Muscle layer of colon (tissue), 2 donors: Measurements from ENCODE around the gene AP2M1.
A peak's percentile ranks its signal among the peaks of the same experiment; 100 is the strongest.
"Not testable (repeated sequence)": the region's sequence is repeated elsewhere in the genome, so short reads cannot be mapped to it uniquely, and the experiment has no call there.

Experiments
- H3K27ac ChIP-seq: one replicate; pipeline ENCODE4 v1.7.0; 2013; ENCODE audit warnings: low read depth, mild to moderate bottlenecking, low read length, moderate library complexity
- H3K27me3 ChIP-seq, 2 donors: one replicate each; pipeline ENCODE4 v1.7.0; 2013; ENCODE audit warnings: low read length in 2 of 2, mild to moderate bottlenecking in 2 of 2; ENCODE audit not compliant: insufficient read depth in 2 of 2, control insufficient read depth in 1 of 2
- H3K36me3 ChIP-seq: one replicate; pipeline ENCODE4 v1.7.0; 2013; ENCODE audit warnings: mild to moderate bottlenecking, low read length; ENCODE audit not compliant: insufficient read depth
- H3K4me1 ChIP-seq: one replicate; pipeline ENCODE4 v1.7.0; 2013; ENCODE audit warnings: mild to moderate bottlenecking, low read length; ENCODE audit not compliant: insufficient read depth
- H3K4me3 ChIP-seq, 2 donors: one replicate each; pipeline ENCODE4 v1.7.0; 2013; ENCODE audit warnings: low read length in 2 of 2, low read depth in 1 of 2, mild to moderate bottlenecking in 1 of 2, moderate library complexity in 1 of 2
- H3K9ac ChIP-seq: one replicate; pipeline ENCODE4 v1.7.0; 2013; ENCODE audit warnings: low read length
- H3K9me3 ChIP-seq: one replicate; pipeline ENCODE4 v1.7.0; 2013; ENCODE audit warnings: mild to moderate bottlenecking, low read length
- donor health status: abdominal sarcoma.
- donor health status: Adenocarcinoma of cecum.

Gene AP2M1

GRCh38 chr3:184160456-184160855, 14.2 kb upstream of the AP2M1 start:
- H3K36me3 ChIP-seq: peaks cover 25% of the 10 kb centered on the region
- peak overlapping the region; percentile 11 for H3K9ac ChIP-seq
- no peaks in the 10 kb centered on the region for H3K27me3 ChIP-seq
- H3K27ac ChIP-seq: peak overlapping the region; percentile 79
- H3K4me1 ChIP-seq: peaks cover 66% of the 10 kb centered on the region
- H3K9me3 ChIP-seq: no peaks in the 10 kb centered on the region
- H3K4me3 ChIP-seq: peak overlapping the region in 1 of 2 donors; percentile 11

- H3K27me3 ChIP-seq, H3K9ac ChIP-seq, H3K9me3 ChIP-seq, H3K4me3 ChIP-seq, H3K27ac ChIP-seq: not testable (repeated sequence)
- Histone ChIP-seq H3K36me3 (peaks cover 47% of the 10 kb centered on the region), H3K4me1 (peaks cover 57% of the 10 kb centered on the region)
Measured at GRCh38 chr3:184162571-184163070, 12.0 kb upstream of the AP2M1 start.

GRCh38 chr3:184164648-184165330, 9.9 kb upstream of the AP2M1 start:
- Histone ChIP-seq H3K36me3 (peaks cover 63% of the 10 kb centered on the region), H3K4me3 (no peak overlapping the region), H3K27me3 (no peaks in the 10 kb centered on the region), H3K4me1 (peaks cover 47% of the 10 kb centered on the region), H3K9ac (no peak overlapping the region), H3K9me3 (no peaks in the 10 kb centered on the region), H3K27ac (no peak overlapping the region)

GRCh38 chr3:184165543-184165942, 9.1 kb upstream of the AP2M1 start:
- Histone ChIP-seq H3K27me3 (no peaks in the 10 kb centered on the region), H3K9me3 (no peaks in the 10 kb centered on the region), H3K27ac (no peak overlapping the region), H3K4me1 (peaks cover 42% of the 10 kb centered on the region), H3K36me3 (peaks cover 65% of the 10 kb centered on the region), H3K9ac (no peak overlapping the region), H3K4me3 (no peak overlapping the region)

DNA sequence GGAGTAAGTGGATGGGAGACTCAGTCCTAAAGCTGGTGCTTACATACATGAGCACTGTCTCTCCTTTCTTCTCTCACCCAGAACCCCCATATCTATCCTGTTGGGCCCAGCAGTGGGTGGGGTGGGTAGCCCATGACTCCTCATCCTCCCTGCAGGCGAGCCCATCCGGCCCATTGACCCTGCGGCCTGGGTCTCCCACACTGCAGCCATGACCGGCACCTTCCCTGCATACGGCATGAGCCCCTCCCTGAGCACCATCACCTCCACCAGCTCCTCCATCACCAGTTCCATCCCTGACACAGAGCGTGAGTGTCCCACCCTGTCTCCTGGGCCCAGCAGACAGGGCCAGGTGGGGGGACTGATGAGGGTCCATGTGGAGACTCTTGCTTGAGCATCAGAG, 8.0 kb upstream of the AP2M1 start:
- Histone ChIP-seq H3K4me1 (peaks cover 30% of the 10 kb centered on the region), H3K27ac (no peak overlapping the region), H3K36me3 (peaks cover 76% of the 10 kb centered on the region), H3K27me3 (no peaks in the 10 kb centered on the region), H3K4me3 (no peak overlapping the region), H3K9me3 (no peaks in the 10 kb centered on the region), H3K9ac (no peak overlapping the region)

GRCh38 chr3:184167786-184168185, 6.9 kb upstream of the AP2M1 start:
- peaks cover 87% of the 10 kb centered on the region for H3K36me3 ChIP-seq
- no peak overlapping the region for H3K27ac ChIP-seq

DNA sequence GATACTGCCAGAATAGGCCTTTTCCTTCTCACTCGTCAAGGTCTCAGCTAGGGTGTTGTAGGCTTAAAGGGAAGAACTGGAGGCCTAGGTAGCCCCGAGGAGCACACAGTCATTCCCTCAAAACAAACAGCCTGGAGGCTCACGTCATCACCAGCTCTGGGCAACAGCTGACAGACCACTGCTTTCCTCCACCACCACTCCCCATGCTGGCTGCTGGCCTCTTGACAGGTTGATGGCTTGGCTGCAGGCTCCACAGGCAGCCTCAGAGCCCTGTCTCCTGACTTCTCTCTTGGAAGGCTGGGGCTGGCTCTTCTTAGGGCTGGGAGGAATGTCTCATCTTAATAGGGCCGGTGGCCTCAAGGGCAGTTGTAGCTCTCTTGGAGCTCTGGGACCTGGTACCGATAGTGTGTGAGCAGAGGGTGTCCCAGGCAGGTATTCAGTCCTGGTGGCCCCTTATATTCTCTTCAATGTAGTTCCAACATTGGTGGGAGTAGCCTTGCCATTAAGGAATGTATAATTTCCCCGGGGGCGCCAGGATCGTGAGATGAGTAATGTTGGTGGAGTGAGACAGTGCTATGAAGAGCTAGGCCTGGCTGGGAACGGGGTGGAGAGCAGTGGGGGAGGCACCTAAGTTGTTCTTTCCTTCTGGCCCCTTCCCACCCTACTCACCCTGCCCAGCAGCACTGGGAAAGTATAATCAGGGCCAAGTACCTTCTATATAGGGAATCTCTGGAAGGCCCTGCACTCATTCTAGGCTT, 6.1 kb upstream of the AP2M1 start:
- Histone ChIP-seq H3K27ac (peak overlapping the region; percentile 17), H3K4me3 (no peak overlapping the region), H3K9ac (no peak overlapping the region), H3K27me3 (no peaks in the 10 kb centered on the region), H3K4me1 (peaks cover 12% of the 10 kb centered on the region), H3K36me3 (peaks cover 86% of the 10 kb centered on the region), H3K9me3 (no peaks in the 10 kb centered on the region)

More at GRCh38 chr3:184167786-184168185, 6.9 kb upstream of the AP2M1 start:
- Histone ChIP-seq H3K9me3 (no peaks in the 10 kb centered on the region), H3K4me1 (peaks cover 19% of the 10 kb centered on the region), H3K27me3 (no peaks in the 10 kb centered on the region), H3K4me3 (no peak overlapping the region), H3K9ac (no peak overlapping the region)

DNA sequence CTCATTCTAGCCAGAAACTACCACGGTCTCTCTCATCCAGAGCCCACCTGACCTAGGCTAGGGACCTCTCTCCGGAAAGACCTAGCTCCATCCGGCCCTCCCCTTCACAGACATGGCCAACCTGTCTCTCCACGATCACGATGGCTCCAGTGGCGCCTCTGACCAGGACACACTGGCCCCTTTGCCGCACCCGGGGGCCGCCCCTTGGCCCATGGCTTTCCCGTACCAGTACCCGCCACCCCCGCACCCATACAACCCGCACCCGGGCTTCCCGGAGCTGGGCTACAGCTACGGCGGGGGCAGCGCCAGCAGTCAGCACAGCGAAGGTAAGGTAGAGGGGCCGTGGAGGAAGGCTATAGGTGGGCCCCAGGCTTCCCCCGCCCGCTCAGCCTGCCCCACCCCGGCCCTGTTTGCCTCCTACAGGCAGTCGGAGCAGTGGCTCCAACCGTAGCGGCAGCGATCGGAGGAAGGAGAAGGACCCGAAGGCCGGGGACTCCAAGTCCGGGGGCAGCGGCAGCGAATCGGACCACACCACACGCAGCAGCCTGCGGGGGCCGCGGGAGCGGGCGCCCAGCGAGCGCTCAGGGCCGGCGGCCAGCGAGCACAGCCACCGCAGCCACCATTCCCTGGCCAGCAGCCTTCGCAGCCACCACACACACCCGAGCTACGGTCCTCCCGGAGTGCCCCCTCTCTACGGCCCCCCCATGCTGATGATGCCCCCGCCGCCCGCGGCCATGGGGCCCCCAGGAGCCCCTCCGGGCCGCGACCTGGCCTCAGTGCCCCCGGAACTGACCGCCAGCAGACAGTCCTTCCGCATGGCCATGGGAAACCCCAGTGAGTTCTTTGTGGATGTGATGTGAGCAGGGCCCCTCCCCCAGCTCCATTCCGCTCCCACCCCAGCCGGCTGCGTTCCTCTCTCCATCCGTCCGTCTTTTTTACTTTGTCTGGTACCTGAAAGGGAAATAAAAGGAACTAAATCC, 4.5 kb upstream of the AP2M1 start:
- Histone ChIP-seq H3K36me3 (peaks cover 69% of the 10 kb centered on the region), H3K27ac (peak overlapping the region; percentile 19), H3K4me3 (no peak overlapping the region), H3K9ac (no peak overlapping the region), H3K9me3 (no peaks in the 10 kb centered on the region), H3K4me1 (peaks cover 17% of the 10 kb centered on the region), H3K27me3 (no peaks in the 10 kb centered on the region)

GRCh38 chr3:184171562-184171961, 3.1 kb upstream of the AP2M1 start:
- Histone ChIP-seq H3K27ac (no peak overlapping the region), H3K4me1 (peaks cover 28% of the 10 kb centered on the region), H3K4me3 (no peak overlapping the region), H3K27me3 (no peaks in the 10 kb centered on the region), H3K9me3 (no peaks in the 10 kb centered on the region), H3K36me3 (peaks cover 55% of the 10 kb centered on the region), H3K9ac (no peak overlapping the region)

DNA sequence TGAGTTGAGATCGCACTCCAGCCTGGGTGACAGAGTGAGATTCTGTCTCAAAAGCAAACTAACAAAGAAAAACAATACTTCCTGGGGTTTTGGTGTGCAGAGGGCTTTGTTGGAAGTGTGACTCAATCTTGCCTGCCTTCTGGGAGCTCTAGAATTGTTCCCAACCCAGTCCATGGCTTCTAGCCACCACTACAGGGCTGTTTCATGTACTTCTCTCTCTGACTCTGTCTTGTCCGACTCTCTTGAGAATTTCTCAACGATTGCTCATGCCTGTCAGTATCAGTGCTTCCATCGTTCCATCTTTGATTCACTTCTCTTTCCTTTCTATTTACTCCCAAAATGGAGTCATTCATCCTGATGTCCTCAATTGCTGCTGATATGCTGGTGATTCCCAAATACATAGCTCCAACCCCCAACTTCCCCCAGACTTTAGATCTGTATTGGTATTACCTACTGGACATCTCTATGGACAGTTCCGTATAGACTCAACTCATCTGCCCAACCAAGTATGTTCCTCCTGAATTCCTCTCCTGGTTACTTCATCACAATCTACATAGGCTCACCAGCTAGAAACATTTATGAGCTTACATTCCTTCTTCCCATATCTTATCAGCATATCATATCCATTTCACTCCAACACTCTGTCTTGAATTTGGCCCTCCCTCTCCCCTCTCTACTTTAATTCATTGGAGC, 1.8 kb upstream of the AP2M1 start:
- peaks cover 51% of the 10 kb centered on the region for H3K36me3 ChIP-seq
- H3K4me1 ChIP-seq: peaks cover 41% of the 10 kb centered on the region
- H3K27ac ChIP-seq: no peak overlapping the region
- H3K27me3 ChIP-seq: no peaks in the 10 kb centered on the region
- no peak overlapping the region for H3K4me3 ChIP-seq
- no peak overlapping the region for H3K9ac ChIP-seq
- H3K9me3 ChIP-seq: no peaks in the 10 kb centered on the region
